Nephron progenitor cell (in vitro differentiated cells): ENCODE data around the gene UBL5.

Source experiments
- DNase-seq: peaks from one replicate; pipeline ENCODE4 v3.0.0; 2021
- H3K27ac Mint-ChIP-seq: 2 replicates; pipeline ENCODE4 v1.8.0; 2021; ENCODE audit warnings: mild to moderate bottlenecking, moderate library complexity, mixed read lengths
- H3K27me3 Mint-ChIP-seq: 2 replicates; pipeline ENCODE4 v1.8.0; 2021; ENCODE audit warnings: mild to moderate bottlenecking, low read depth, mixed read lengths; ENCODE audit not compliant: poor library complexity
- H3K36me3 Mint-ChIP-seq: 2 replicates; pipeline ENCODE4 v1.8.0; 2021; ENCODE audit warnings: low read depth, mixed read lengths
- H3K4me1 Mint-ChIP-seq: 2 replicates; pipeline ENCODE4 v1.8.0; 2021; ENCODE audit warnings: mixed read lengths
- H3K4me3 Mint-ChIP-seq: 2 replicates; pipeline ENCODE4 v1.8.0; 2021; ENCODE audit warnings: mild to moderate bottlenecking, moderate library complexity, mixed read lengths
- H3K9me3 Mint-ChIP-seq: 2 replicates; pipeline ENCODE4 v1.8.0; 2021; ENCODE audit warnings: mild to moderate bottlenecking, moderate library complexity, mixed read lengths
- TF ChIP-seq, protein P1 (sequence below): fragments of 200-600 bp; sonication (generic); IDR thresholded peaks from 2 replicates; pipeline ENCODE4 v1.5.0; 2021; ENCODE audit warnings: antibody characterized with exemption

The UBL5 gene

DNA sequence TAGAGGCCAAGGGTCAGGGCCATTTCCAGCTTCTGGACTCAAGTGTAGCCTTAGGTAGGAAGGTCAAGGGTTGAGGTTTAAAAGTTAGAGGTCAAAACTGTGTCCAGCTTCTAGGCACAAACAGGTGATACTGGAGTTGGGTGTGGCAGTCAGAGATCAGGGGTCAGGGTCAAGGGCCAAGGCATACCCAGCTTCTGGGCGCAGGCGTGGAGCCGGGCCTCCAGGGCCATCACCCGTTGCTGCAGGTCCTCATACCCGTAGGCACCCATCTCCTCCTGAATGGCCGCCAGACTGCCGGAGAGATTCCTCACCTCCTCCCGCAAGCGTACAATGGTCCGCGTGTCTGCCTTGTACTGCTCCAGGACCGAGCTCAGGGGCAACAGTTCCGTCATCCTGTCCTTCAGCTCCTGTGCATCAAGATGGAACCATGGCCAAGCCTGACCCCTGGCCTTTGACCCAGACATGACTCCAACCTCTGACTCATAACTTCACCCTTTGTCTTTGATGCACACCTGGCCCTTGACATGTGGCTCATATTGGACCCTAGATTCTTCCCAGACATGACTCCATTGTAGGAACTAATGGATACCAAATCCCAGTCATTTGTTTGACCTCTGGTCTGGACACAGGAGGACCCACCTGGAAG is 29.5 kb downstream of the UBL5 start:
- no peak for DNase-seq
- Mint-ChIP-seq H3K4me1 (peaks cover 32% of the 10 kb centered on the region), H3K9me3 (no peaks in the 10 kb centered on the region), H3K36me3 (peaks cover 35% of the 10 kb centered on the region), H3K27me3 (peaks cover 10% of the 10 kb centered on the region), H3K4me3 (no peak overlapping the region), H3K27ac (peak overlapping the region; percentile 90)
- TF ChIP-seq, protein P1, sequence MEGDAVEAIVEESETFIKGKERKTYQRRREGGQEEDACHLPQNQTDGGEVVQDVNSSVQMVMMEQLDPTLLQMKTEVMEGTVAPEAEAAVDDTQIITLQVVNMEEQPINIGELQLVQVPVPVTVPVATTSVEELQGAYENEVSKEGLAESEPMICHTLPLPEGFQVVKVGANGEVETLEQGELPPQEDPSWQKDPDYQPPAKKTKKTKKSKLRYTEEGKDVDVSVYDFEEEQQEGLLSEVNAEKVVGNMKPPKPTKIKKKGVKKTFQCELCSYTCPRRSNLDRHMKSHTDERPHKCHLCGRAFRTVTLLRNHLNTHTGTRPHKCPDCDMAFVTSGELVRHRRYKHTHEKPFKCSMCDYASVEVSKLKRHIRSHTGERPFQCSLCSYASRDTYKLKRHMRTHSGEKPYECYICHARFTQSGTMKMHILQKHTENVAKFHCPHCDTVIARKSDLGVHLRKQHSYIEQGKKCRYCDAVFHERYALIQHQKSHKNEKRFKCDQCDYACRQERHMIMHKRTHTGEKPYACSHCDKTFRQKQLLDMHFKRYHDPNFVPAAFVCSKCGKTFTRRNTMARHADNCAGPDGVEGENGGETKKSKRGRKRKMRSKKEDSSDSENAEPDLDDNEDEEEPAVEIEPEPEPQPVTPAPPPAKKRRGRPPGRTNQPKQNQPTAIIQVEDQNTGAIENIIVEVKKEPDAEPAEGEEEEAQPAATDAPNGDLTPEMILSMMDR, result no peak

DNA sequence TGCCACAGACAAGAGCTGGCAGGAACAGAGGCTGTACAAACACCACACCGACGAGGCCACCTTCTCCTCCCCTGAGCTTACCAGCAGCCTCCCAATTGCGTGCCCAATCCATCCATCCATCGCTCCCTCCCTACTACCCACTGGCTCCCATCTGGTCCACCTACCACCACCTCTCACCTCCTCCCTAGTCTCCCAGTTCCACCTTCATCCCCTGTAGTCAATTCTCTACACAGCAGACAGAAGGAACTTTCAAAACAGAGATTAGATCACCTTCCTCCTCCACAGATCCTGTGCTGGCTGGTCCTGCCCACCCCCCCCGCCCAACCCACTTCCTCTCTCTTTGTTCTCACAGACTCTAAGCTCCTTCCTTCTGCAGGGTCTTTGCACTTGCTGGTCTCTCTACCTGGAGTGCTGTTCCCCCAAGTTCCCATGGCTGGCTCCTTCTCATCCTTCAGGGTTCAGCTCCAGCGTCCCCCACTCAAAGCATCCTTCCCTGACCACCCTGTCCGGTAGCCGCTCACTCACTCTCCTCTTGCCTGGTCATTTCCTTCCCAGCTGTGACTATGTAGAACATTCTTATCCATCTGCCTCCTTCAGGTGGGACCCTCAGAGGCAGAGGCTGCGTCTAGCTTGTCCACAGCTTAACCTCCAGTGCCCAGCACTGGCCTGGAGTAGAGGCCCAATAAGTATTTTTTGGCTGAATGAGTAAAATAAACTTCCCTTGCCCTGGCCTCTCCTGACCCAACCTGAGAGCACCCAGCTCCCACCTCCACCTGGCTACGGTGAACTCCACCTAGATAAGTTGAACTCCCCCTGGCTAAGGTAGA is 30.4 kb downstream of the UBL5 start:
- peaks cover 11% of the 10 kb centered on the region for H3K27me3 Mint-ChIP-seq
- H3K4me3 Mint-ChIP-seq, result no peak overlapping the region
- TF ChIP-seq, protein P1, result no peak
- peaks cover 35% of the 10 kb centered on the region for H3K36me3 Mint-ChIP-seq
- peak overlapping the region; percentile 42 for H3K27ac Mint-ChIP-seq
- H3K9me3 Mint-ChIP-seq, result no peaks in the 10 kb centered on the region
- H3K4me1 Mint-ChIP-seq, result peaks cover 29% of the 10 kb centered on the region
- no peak for DNase-seq

DNA sequence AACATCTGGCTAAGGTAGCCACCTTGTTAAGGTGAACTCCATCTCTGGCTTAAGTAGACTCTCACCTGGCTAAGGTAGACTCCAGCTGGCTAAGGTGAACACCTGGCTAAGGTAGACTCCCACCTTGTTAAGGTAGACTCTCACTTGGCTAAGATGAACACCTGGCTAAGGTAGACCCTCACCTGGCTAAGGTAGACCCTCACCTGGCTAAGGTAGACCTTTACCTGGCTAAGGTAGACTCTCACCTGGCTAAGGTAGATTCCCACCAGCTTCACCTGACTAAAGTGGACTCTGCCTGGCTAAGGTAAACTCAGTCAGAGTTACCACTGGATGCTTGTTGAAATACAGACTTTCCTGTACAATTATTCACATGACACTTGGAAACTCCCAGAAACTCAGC is 31.0 kb downstream of the UBL5 start:
- Mint-ChIP-seq H3K4me1 (peaks cover 29% of the 10 kb centered on the region), H3K9me3 (no peaks in the 10 kb centered on the region), H3K36me3 (peaks cover 31% of the 10 kb centered on the region), H3K27me3 (peaks cover 11% of the 10 kb centered on the region), H3K4me3 (no peak overlapping the region), H3K27ac (no peak overlapping the region)
- DNase-seq, result no peak
- TF ChIP-seq, protein P1, result no peak

DNA sequence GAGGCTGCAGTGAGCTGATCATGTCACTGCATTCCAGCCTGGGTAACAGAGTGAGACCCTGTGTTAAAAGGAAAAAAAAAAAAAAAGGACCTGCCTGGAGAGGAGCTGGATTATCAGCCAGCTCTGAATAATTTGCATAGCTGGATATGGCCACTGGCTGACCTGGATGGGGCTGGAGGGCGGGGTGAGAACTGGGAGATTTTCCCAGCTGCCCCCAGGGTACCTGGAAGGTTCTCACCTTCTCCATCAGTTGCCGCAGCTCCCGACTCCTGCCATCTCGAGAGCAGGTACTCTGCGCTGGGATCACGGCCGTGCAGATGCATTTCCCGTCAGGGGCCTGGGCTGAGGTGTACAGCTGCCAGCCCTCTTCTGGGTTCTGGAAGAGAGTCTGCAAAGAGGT is 32.7 kb downstream of the UBL5 start:
- Mint-ChIP-seq H3K4me3 (no peak overlapping the region), H3K27me3 (peaks cover 11% of the 10 kb centered on the region), H3K27ac (no peak overlapping the region), H3K36me3 (peaks cover 23% of the 10 kb centered on the region), H3K9me3 (no peaks in the 10 kb centered on the region), H3K4me1 (peaks cover 32% of the 10 kb centered on the region)
- TF ChIP-seq, protein P1, result no peak
- DNase-seq, result no peak

DNA sequence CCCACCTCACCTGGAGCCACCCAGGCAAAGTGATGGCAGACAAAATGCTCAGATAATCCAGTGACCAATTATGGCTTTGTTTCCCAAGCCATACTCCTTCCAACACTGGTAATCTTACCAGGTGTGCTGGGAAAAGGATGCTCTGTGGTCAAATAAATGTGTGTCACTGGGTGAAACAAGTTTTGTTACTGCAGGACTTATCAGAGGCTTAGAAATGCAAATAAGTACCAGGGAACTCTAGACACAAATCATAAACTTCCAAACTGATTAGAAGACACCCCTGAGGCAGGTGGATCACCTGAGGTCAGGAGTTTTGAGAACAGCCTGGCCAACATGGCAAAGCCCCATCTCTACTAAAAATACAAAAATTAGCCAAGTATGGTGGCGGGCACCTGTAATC is 33.8 kb downstream of the UBL5 start:
- Mint-ChIP-seq H3K27me3 (peaks cover 7% of the 10 kb centered on the region), H3K4me3 (no peak overlapping the region), H3K36me3 (peaks cover 18% of the 10 kb centered on the region), H3K4me1 (peaks cover 36% of the 10 kb centered on the region), H3K9me3 (no peaks in the 10 kb centered on the region), H3K27ac (no peak overlapping the region)
- TF ChIP-seq, protein P1, result no peak
- DNase-seq, result no peak
